Lung (tissue), 12 donors: ENCODE measurements around the gene CSK. TPM values are rescaled to one million over a fixed set of nuclear protein-coding genes. Genes with fewer than 3 reads are reported as not detected.

ENCODE experiments used
- ATAC-seq: fragments of 200-7000 bp; cut with Tn5 transposase; one replicate; pipeline ENCODE4 v1.9.1; 2020; ENCODE audit warnings: moderate number of reproducible peaks; ENCODE audit not compliant: insufficient read depth, low FRiP score
- DNase-seq, 3 donors: peaks; one replicate each; pipeline ENCODE4 v3.0.0-alpha.2; 2013 to 2017
- H3K27ac ChIP-seq, 2 donors: one replicate each; pipeline ENCODE4 v1.5.1; 2013; ENCODE audit warnings: mild to moderate bottlenecking in 2 of 2, moderate library complexity in 2 of 2, control low read depth in 1 of 2, inconsistent platforms in 1 of 2, low read depth in 1 of 2, low read length in 1 of 2
- H3K27me3 ChIP-seq, 3 donors: one replicate each; pipeline ENCODE4 v1.5.1; 2013; ENCODE audit warnings: low read length in 2 of 3; ENCODE audit not compliant: control insufficient read depth in 3 of 3, insufficient read depth in 3 of 3
- H3K36me3 ChIP-seq, 4 donors: one replicate each; pipeline ENCODE4 v1.5.1; 2013; ENCODE audit warnings: low read length in 4 of 4, mild to moderate bottlenecking in 1 of 4, moderate library complexity in 1 of 4; ENCODE audit not compliant: control insufficient read depth in 4 of 4, insufficient read depth in 4 of 4
- H3K4me1 ChIP-seq, 5 donors: one replicate each; pipeline ENCODE4 v1.5.1; 2013; ENCODE audit warnings: low read length in 5 of 5, mild to moderate bottlenecking in 2 of 5, moderate library complexity in 1 of 5; ENCODE audit not compliant: control insufficient read depth in 5 of 5, insufficient read depth in 5 of 5
- H3K4me3 ChIP-seq: one replicate; pipeline ENCODE4 v1.5.1; 2013; ENCODE audit warnings: mild to moderate bottlenecking, control low read depth, moderate library complexity
- H3K9ac ChIP-seq, 2 donors: one replicate each; pipeline ENCODE4 v1.5.1; 2013; ENCODE audit warnings: low read length in 2 of 2, control low read depth in 1 of 2; ENCODE audit not compliant: insufficient read depth in 1 of 2
- H3K9me3 ChIP-seq, 4 donors: one replicate each; pipeline ENCODE4 v1.5.1; 2013; ENCODE audit warnings: low read length in 3 of 4, mild to moderate bottlenecking in 1 of 4, moderate library complexity in 1 of 4; ENCODE audit not compliant: control insufficient read depth in 4 of 4, insufficient read depth in 3 of 4
- CTCF ChIP-seq: IDR thresholded peaks from 2 replicates; pipeline ENCODE4 v1.5.1; 2012; ENCODE audit warnings: mild to moderate bottlenecking; ENCODE audit errors: control extremely low read depth, extremely low read depth
- WGBS, 2 donors: extraction: QIAGEN DNeasy Blood & Tissue Kit; methylation state at CpG; one replicate each; pipeline ENCODE4 v1.1.7; 2013; 5-methylcytosine and 5-hydroxymethylcytosine counted together
- polyA plus RNA-seq, 2 donors: library from polyadenylated mRNA; stranded (reverse); fragments of 200-250 nt; gene quantifications; one replicate each; pipeline ENCODE4 v1.2.1, GENCODE V29; 2013
- total RNA-seq, 2 donors: library from RNA; depleted of rRNA in 1 of 2; stranded (reverse); fragments of >200 nt in 1 of 2; gene quantifications; one replicate each; pipeline ENCODE4 v1.2.1, GENCODE V29; 2014 to 2021
- donor health status: control.
- donor health status: control.
- donor health status: Bipolar disorder and iron deficiency.
- donor health status: healthy.
- donor health status: DM: yes; HTN: yes; CAD: no.

Gene CSK
- total and polyA plus RNA-seq, 4 donors, result 39.7 to 99.1 (median 61.9) TPM

- Histone ChIP-seq H3K27ac (no peak overlapping the region), H3K4me3 (no peak overlapping the region), H3K27me3 (no peaks in the 10 kb centered on the region), H3K4me1 (peaks cover 0 to 4% (median 0%) of the 10 kb centered on the region in 5 donors), H3K9me3 (no peaks in the 10 kb centered on the region), H3K9ac (no peak overlapping the region), H3K36me3 (peaks cover 0 to 29% (median 0%) of the 10 kb centered on the region in 4 donors)
- WGBS, 2 donors, result 95% methylated on average over 10 of the region's 10 CpGs
- no peak for ATAC-seq
- DNase-seq, result no peak
- no peak for TF ChIP-seq CTCF
Observed at GRCh38 chr15:74838137-74838516, 56.2 kb downstream of the CSK start.

GRCh38 chr15:74838746-74839525 lies 57.1 kb downstream of the CSK start:
- peaks cover 0 to 12% (median 0%) of the 10 kb centered on the region in 5 donors for H3K4me1 ChIP-seq
- DNase-seq (no peak), ATAC-seq (no peak)
- H3K27ac ChIP-seq, result no peak overlapping the region
- no peak overlapping the region for H3K9ac ChIP-seq
- no peaks in the 10 kb centered on the region for H3K27me3 ChIP-seq
- no peak for TF ChIP-seq CTCF
- peaks cover 0 to 29% (median 0%) of the 10 kb centered on the region in 4 donors for H3K36me3 ChIP-seq
- 81 to 87% methylated on average over 11 of the region's 11 CpGs for WGBS, 2 donors
- no peak overlapping the region for H3K4me3 ChIP-seq
- no peaks in the 10 kb centered on the region for H3K9me3 ChIP-seq

GRCh38 chr15:74839526-74840395 lies 57.9 kb downstream of the CSK start:
- H3K4me3 ChIP-seq, result no peak overlapping the region
- H3K4me1 ChIP-seq, result peaks cover 0 to 15% (median 0%) of the 10 kb centered on the region in 5 donors
- no peaks in the 10 kb centered on the region for H3K27me3 ChIP-seq
- H3K9ac ChIP-seq, result no peak overlapping the region
- ATAC-seq (no peak), DNase-seq (no peak)
- H3K36me3 ChIP-seq, result peaks cover 0 to 29% (median 0%) of the 10 kb centered on the region in 4 donors
- WGBS, 2 donors, result 88 to 89% methylated on average over 26 to 31 of the region's 31 CpGs
- H3K9me3 ChIP-seq, result no peaks in the 10 kb centered on the region
- H3K27ac ChIP-seq, result no peak overlapping the region
- TF ChIP-seq CTCF, result no peak
